GM12873 (cell line): Measurements from ENCODE around the gene SYT1.

Source experiments
- CTCF ChIP-seq: IDR thresholded peaks from 2 replicates; pipeline ENCODE4 v1.5.1; 2012; ENCODE audit warnings: low read depth, mild to moderate bottlenecking, moderate library complexity, low read length, control low read depth; ENCODE audit not compliant: insufficient read depth; ENCODE audit errors: missing control alignments

SYT1 gene

GRCh38 chr12:79162147-79162772 is 297.7 kb downstream of the SYT1 start:
- TF ChIP-seq CTCF = no peak

- no peak for TF ChIP-seq CTCF
These were observed 298.4 kb downstream of the SYT1 start for GRCh38 chr12:79162948-79163347.

- no peak for TF ChIP-seq CTCF
These were observed 300.3 kb downstream of the SYT1 start for GRCh38 chr12:79164890-79165289.

- no peak for TF ChIP-seq CTCF
These were observed 304.1 kb downstream of the SYT1 start for GRCh38 chr12:79168687-79169086.

GRCh38 chr12:79174626-79175025 is 310.1 kb downstream of the SYT1 start:
- no peak for TF ChIP-seq CTCF

GRCh38 chr12:79183003-79183402 is 318.4 kb downstream of the SYT1 start:
- no peak for TF ChIP-seq CTCF

GRCh38 chr12:79183926-79184325 is 319.4 kb downstream of the SYT1 start:
- no peak for TF ChIP-seq CTCF
